Activated CD8-positive, alpha-beta T cell treated with anti-CD3 and anti-CD28 coated beads for 36 hours (primary cell): ENCODE results near the gene CCR5AS.

Experiments
- ATAC-seq: fragments of 200-7000 bp; cut with Tn5 transposase; one replicate; pipeline ENCODE4 v1.10.0; 2021; ENCODE audit warnings: mild to moderate bottlenecking, moderate library complexity
- CTCF ChIA-PET: fragments of 350-600 bp; sonication (Branson Sonifier 250); formaldehyde crosslinking; loops from one replicate; lab custom pipeline; 2021; ENCODE audit warnings: antibody characterized with exemption; lab: Charles Lee
- POLR2A ChIA-PET: fragments of 350-600 bp; sonication (Branson Sonifier 250); formaldehyde crosslinking; loops from one replicate; lab custom pipeline; 2021; ENCODE audit warnings: antibody characterized with exemption; lab: Charles Lee
- DNase-seq: peaks from one replicate; pipeline ENCODE4 v3.0.0-alpha.2; 2020
- H3K27ac Mint-ChIP-seq: one replicate; pipeline ENCODE4 v1.8.0; 2021; ENCODE audit warnings: mild to moderate bottlenecking, mixed read lengths
- H3K27me3 Mint-ChIP-seq: one replicate; pipeline ENCODE4 v1.8.0; 2021; ENCODE audit warnings: mixed read lengths
- H3K36me3 Mint-ChIP-seq: one replicate; pipeline ENCODE4 v1.8.0; 2021; ENCODE audit warnings: low read depth, mixed read lengths
- H3K4me1 Mint-ChIP-seq: one replicate; pipeline ENCODE4 v1.8.0; 2021; ENCODE audit warnings: low read depth, mixed read lengths
- H3K4me3 Mint-ChIP-seq: one replicate; pipeline ENCODE4 v1.8.0; 2021; ENCODE audit warnings: mild to moderate bottlenecking, moderate library complexity, mixed read lengths
- H3K9me3 Mint-ChIP-seq: one replicate; pipeline ENCODE4 v1.8.0; 2021; ENCODE audit warnings: mixed read lengths
- CTCF ChIP-seq: fragments of 200-600 bp; IDR thresholded peaks from one replicate; pipeline ENCODE4 v1.8.0; 2022; ENCODE audit warnings: antibody characterized with exemption, mild to moderate bottlenecking
- intact Hi-C: fragments of 100-400 bp; cut with micrococcal nuclease; formaldehyde crosslinking; loops from one replicate; pipeline ENCODE4 v1.10.0; 2022

Gene CCR5AS

GRCh38 chr3:46398186-46398955, 8.5 kb downstream of the CCR5AS start:
- ChIA-PET POLR2A (interaction anchor here (0.6 to 1.2 kb wide), 2 partner anchors 15 to 149 kb away, joined by 3 to 4 read pairs; no protein-coding TSS in a partner anchor), CTCF (interaction anchor here (0.6 to 2.6 kb wide), 3 partner anchors 9 to 26 kb away, joined by 3 to 14 read pairs (median 3); no protein-coding TSS in a partner anchor)
- peaks cover 4% of the 10 kb centered on the region for H3K27me3 Mint-ChIP-seq

GRCh38 chr3:46397111-46397510, 9.8 kb downstream of the CCR5AS start:
- H3K27me3 Mint-ChIP-seq, result peaks cover 4% of the 10 kb centered on the region
- DNase-seq (no peak), ATAC-seq (no peak)
- peaks cover 10% of the 10 kb centered on the region for H3K4me1 Mint-ChIP-seq
- no peaks in the 10 kb centered on the region for H3K36me3 Mint-ChIP-seq
- no peak for TF ChIP-seq CTCF
- H3K9me3 Mint-ChIP-seq, result no peaks in the 10 kb centered on the region
- POLR2A ChIA-PET, result interaction anchor here (1.0 kb wide), 1 partner anchor 53 kb away, joined by 3 read pairs; no protein-coding TSS in a partner anchor
- intact Hi-C loops, result no loop called here
- CTCF ChIA-PET, result no interaction called here
- no peak overlapping the region for H3K4me3 Mint-ChIP-seq
- H3K27ac Mint-ChIP-seq, result no peak overlapping the region

More at GRCh38 chr3:46398186-46398955, 8.5 kb downstream of the CCR5AS start:
- H3K4me3 Mint-ChIP-seq, result no peak overlapping the region
- no peak for TF ChIP-seq CTCF
- DNase-seq (no peak), ATAC-seq (no peak)
- H3K36me3 Mint-ChIP-seq, result no peaks in the 10 kb centered on the region
- no peak overlapping the region for H3K27ac Mint-ChIP-seq
- intact Hi-C loops, result no loop called here
- no peaks in the 10 kb centered on the region for H3K9me3 Mint-ChIP-seq
- peaks cover 10% of the 10 kb centered on the region for H3K4me1 Mint-ChIP-seq

- Mint-ChIP-seq H3K27ac (no peak overlapping the region), H3K4me3 (no peak overlapping the region), H3K4me1 (peaks cover 10% of the 10 kb centered on the region), H3K36me3 (no peaks in the 10 kb centered on the region), H3K27me3 (peaks cover 4% of the 10 kb centered on the region), H3K9me3 (no peaks in the 10 kb centered on the region)
- DNase-seq, result peak; percentile 52
- intact Hi-C loops, result no loop called here
- TF ChIP-seq CTCF, result no peak
- peak; percentile 24 for ATAC-seq
- ChIA-PET CTCF (interaction anchor here (0.6 kb wide), 1 partner anchor 12 kb away, joined by 3 read pairs; no protein-coding TSS in a partner anchor), POLR2A (interaction anchor here (0.5 kb wide), 1 partner anchor 78 kb away, joined by 3 read pairs; no protein-coding TSS in a partner anchor)
Measured at GRCh38 chr3:46395766-46396530, 10.9 kb downstream of the CCR5AS start.

GRCh38 chr3:46395210-46395661, 11.6 kb downstream of the CCR5AS start:
- Mint-ChIP-seq H3K4me3 (no peak overlapping the region), H3K27ac (no peak overlapping the region), H3K9me3 (no peaks in the 10 kb centered on the region), H3K4me1 (peaks cover 10% of the 10 kb centered on the region), H3K27me3 (peaks cover 4% of the 10 kb centered on the region), H3K36me3 (no peaks in the 10 kb centered on the region)
- ChIA-PET CTCF (interaction anchor here (0.6 kb wide), 1 partner anchor 12 kb away, joined by 3 read pairs; no protein-coding TSS in a partner anchor), POLR2A (interaction anchor here (0.5 kb wide), 1 partner anchor 78 kb away, joined by 3 read pairs; no protein-coding TSS in a partner anchor)
- TF ChIP-seq CTCF, result peak; percentile 17
- intact Hi-C loops, result no loop called here
- DNase-seq (no peak), ATAC-seq (peak; percentile 37)
